ENCODE results near the gene SERPINF2. TPM values are rescaled to one million over a fixed set of nuclear protein-coding genes. Genes with fewer than 3 reads are reported as not detected.

The SERPINF2 gene
- total RNA-seq, 4 donors from 2014 or later, result 8.0 to 19.8 (median 9.6) TPM

- no peak for TF ChIP-seq CTCF (IDR thresholded peaks at IDR 0.05; ENCODE audit: low read depth)
These were observed 15.3 kb upstream of the SERPINF2 start for GRCh38 chr17:1727258-1727789.

- TF ChIP-seq CTCF (IDR thresholded peaks at IDR 0.05; ENCODE audit: low read depth), result no peak
These were observed 14.6 kb upstream of the SERPINF2 start for GRCh38 chr17:1727876-1728630.

GRCh38 chr17:1729966-1730325 is 12.7 kb upstream of the SERPINF2 start:
- no peak for TF ChIP-seq CTCF (IDR thresholded peaks at IDR 0.05; ENCODE audit: low read depth)

- no peak for TF ChIP-seq CTCF (IDR thresholded peaks at IDR 0.05; ENCODE audit: low read depth)
These were observed 12.1 kb upstream of the SERPINF2 start for GRCh38 chr17:1730326-1731193.

DNA sequence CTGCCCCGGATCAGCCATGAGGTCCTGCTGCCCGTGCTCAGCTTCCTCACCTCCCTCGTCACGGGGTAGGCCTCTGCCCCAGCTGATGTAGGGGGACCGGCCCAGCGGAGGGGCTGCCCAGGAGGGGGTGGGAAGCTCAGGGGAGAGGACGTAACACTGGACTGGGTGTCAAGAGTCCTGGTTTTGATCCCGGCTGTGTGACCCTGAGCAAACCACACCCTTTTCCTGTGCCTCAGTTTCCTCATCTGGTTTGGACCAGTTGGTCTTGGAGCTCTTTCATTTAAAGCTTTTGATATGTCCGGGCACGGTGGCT is 11.5 kb upstream of the SERPINF2 start:
- TF ChIP-seq CTCF (IDR thresholded peaks at IDR 0.05; ENCODE audit: low read depth), result no peak

GRCh38 chr17:1732241-1732832 is 10.3 kb upstream of the SERPINF2 start:
- no peak for TF ChIP-seq CTCF (IDR thresholded peaks at IDR 0.05; ENCODE audit: low read depth)

DNA sequence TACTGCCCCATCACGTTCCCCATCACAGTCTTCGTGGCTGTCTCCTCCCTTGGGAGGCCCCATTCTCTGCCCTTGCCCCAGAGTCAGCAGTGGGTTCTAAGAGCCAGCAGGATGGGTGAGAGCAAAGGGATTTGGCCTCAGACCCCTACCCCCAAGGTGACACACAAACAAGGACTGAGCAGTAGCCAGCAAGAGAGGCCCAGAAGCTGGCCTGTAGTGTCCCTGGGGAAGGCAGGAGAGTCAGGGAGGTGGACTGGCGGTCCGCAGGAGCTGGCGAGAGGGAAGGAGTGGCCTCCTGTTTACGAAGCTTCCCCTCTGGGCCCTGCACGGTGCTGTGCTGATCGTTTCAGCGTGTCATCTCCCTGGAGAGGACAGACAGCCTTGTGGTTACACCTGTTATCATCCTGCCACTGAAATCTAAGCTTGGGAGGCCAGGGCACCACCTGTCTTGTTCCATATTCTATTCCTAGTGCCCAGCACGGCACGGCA is 9.8 kb upstream of the SERPINF2 start:
- TF ChIP-seq CTCF (IDR thresholded peaks at IDR 0.05; ENCODE audit: low read depth), result no peak
